SKM-1 (cell line): ENCODE results near the gene PRR12.

Experiments used
- DNase-seq: peaks from one replicate; lab custom pipeline; 2025; ENCODE audit not compliant: unreplicated experiment; lab: John Stamatoyannopoulos, UW

The PRR12 gene

GRCh38 chr19:49591731-49592485, 926 bp downstream of the PRR12 start:
- no peak for DNase-seq

- no peak for DNase-seq
Observed at GRCh38 chr19:49592486-49593232, 1.7 kb downstream of the PRR12 start.

GRCh38 chr19:49593233-49594113, 2.5 kb downstream of the PRR12 start:
- DNase-seq, result no peak

- DNase-seq, result no peak
Observed at GRCh38 chr19:49594157-49594992, 3.4 kb downstream of the PRR12 start.

- no peak for DNase-seq
Observed at GRCh38 chr19:49594993-49595818, 4.2 kb downstream of the PRR12 start.

- DNase-seq, result no peak
Observed at GRCh38 chr19:49595819-49596404, 4.9 kb downstream of the PRR12 start.

- DNase-seq, result no peak
Observed at GRCh38 chr19:49596407-49596806, 5.4 kb downstream of the PRR12 start.

GRCh38 chr19:49596954-49597702, 6.1 kb downstream of the PRR12 start:
- no peak for DNase-seq

GRCh38 chr19:49597703-49597974, 6.7 kb downstream of the PRR12 start:
- DNase-seq, result no peak

- no peak for DNase-seq
Observed at GRCh38 chr19:49599378-49600295, 8.7 kb downstream of the PRR12 start.

GRCh38 chr19:49601482-49602038, 10.6 kb downstream of the PRR12 start:
- no peak for DNase-seq

- DNase-seq, result no peak
Observed at GRCh38 chr19:49602806-49603205, 11.8 kb downstream of the PRR12 start.

- DNase-seq, result no peak
Observed at GRCh38 chr19:49605605-49606004, 14.6 kb downstream of the PRR12 start.

GRCh38 chr19:49609499-49610092, 18.6 kb downstream of the PRR12 start:
- no peak for DNase-seq

- DNase-seq, result no peak
Observed at GRCh38 chr19:49613374-49613773, 22.4 kb downstream of the PRR12 start.

GRCh38 chr19:49614096-49614833, 23.3 kb downstream of the PRR12 start:
- DNase-seq, result no peak
